Body of pancreas (tissue), 4 donors: ENCODE results near the gene NEU4.

Experiments
- POLR2A ChIP-seq, 3 donors: fragments of 450-650 bp; IDR thresholded peaks; one replicate each; pipeline ENCODE4 v1.6.1; 2016; ENCODE audit warnings: antibody characterized with exemption in 3 of 3, mild to moderate bottlenecking in 2 of 3
- TF ChIP-seq, protein P1 (sequence below), 7 experiments: fragments of 450-650 bp in 4 of 7; fragments of 200-600 bp in 3 of 7; sonication (generic) in 3 of 7; IDR thresholded peaks; one replicate each; pipeline ENCODE4 v1.5.1; 2016 to 2019; ENCODE audit warnings: antibody characterized with exemption in 7 of 7

DNA sequence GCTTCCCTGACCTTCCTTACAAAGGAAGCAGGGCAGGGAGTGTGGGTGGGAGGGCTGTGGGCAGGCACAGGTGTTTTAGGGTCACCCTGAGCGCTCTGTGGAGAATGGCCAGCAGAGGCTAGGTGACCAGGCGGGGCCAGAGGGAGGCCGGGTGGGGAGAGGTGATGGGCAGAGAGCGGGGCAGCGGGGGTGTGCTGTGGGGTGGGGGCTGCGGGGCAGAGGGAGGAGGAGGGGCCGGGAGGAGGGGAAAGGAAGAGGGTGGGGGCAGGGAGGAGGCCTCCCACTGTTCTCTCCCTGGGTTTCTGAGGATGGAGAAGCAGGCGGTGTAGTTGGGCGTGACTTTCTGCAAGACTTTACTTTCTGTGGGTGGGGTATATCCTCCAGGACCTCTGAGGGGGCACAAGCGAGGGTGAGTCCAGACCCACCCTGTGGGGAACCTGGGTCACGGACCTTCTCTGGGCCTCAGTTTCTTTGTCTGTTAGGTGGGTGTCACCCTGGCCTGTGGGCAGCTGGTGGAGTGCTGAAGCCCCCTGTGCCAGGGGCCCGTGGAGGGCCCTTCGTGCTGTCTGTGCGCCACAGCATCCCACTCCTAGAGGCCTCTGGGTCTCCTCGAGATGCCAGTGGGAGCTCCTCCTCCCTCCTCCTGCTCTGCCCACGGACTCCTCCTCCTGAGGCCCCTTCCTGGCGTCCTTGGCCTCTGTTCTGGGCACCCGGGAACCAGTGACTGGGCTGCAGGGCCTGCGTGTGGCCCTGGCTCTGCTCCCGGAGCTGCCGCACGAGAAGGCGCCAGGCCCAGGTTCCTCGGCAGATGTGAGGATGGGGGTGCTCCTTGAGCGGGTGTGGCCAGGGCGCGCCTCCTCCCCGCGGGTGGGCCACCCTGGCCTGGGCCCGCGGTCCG is 6.3 kb upstream of the NEU4 start:
- TF ChIP-seq, protein P1, sequence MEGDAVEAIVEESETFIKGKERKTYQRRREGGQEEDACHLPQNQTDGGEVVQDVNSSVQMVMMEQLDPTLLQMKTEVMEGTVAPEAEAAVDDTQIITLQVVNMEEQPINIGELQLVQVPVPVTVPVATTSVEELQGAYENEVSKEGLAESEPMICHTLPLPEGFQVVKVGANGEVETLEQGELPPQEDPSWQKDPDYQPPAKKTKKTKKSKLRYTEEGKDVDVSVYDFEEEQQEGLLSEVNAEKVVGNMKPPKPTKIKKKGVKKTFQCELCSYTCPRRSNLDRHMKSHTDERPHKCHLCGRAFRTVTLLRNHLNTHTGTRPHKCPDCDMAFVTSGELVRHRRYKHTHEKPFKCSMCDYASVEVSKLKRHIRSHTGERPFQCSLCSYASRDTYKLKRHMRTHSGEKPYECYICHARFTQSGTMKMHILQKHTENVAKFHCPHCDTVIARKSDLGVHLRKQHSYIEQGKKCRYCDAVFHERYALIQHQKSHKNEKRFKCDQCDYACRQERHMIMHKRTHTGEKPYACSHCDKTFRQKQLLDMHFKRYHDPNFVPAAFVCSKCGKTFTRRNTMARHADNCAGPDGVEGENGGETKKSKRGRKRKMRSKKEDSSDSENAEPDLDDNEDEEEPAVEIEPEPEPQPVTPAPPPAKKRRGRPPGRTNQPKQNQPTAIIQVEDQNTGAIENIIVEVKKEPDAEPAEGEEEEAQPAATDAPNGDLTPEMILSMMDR (IDR thresholded peaks at IDR 0.05) = no peak
- TF ChIP-seq POLR2A (IDR thresholded peaks at IDR 0.05) = no peak
